GM12892 (cell line): ENCODE data around the gene NHLRC2.

Experiments used
- POLR2A ChIP-seq: IDR thresholded peaks from 2 replicates; pipeline ENCODE4 v1.6.1; 2011; ENCODE audit warnings: low read depth, low read length, control low read depth
- POLR2AphosphoS5 ChIP-seq: IDR thresholded peaks from 2 replicates; pipeline ENCODE4 v1.6.1; 2011; ENCODE audit warnings: low read depth, low read length, control low read depth

DNA sequence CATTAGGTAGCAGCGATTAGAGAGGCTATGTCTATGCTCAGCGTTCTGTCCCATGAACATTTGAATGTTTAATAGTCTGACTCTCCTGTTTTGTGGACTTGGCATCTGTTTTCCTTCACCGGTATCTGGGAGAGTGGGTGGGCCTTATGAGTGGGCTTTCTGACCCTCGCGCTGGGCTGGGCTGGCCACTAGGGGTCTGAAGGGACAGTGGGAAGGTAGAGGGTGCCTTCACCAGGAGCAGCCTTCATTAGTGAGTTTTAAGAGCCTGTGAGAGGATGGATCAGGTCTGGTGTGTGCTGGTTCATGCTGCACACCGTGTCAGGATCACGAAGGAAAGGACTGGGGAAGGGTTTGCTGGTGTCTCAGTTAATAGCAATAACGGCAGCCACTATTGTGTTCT lies 34.0 kb upstream of the NHLRC2 start:
- TF ChIP-seq POLR2A, result no peak
- no peak for TF ChIP-seq POLR2AphosphoS5
